Thyroid gland (tissue), 4 donors: ENCODE measurements around the gene CYP2U1. TPM values are rescaled to one million over a fixed set of nuclear protein-coding genes. Genes with fewer than 3 reads are reported as not detected.

Source experiments
- DNase-seq, 2 donors: peaks; one replicate each; pipeline ENCODE4 v3.0.0-alpha.2; 2019
- H3K27ac ChIP-seq, 3 donors: fragments of 200-600 bp; sonication (generic); 1 replicate in 2 of 3; 2 replicates in 1 of 3; pipeline ENCODE4 v1.5.1; 2016 to 2019; ENCODE audit warnings: mild to moderate bottlenecking in 1 of 3, moderate library complexity in 1 of 3
- H3K27me3 ChIP-seq: fragments of 200-600 bp; sonication (generic); one replicate; pipeline ENCODE4 v1.5.1; 2019
- H3K36me3 ChIP-seq, 2 donors: fragments of 200-600 bp; sonication (generic); one replicate each; pipeline ENCODE4 v1.5.1; 2016 to 2019
- H3K4me1 ChIP-seq, 2 donors: fragments of 200-600 bp; sonication (generic); one replicate each; pipeline ENCODE4 v1.5.1; 2017 to 2019
- H3K4me3 ChIP-seq, 3 donors: fragments of 200-600 bp; sonication (generic); replicated peaks in 1 of 3; 1 replicate in 2 of 3; 2 replicates in 1 of 3; pipeline ENCODE4 v1.5.1; 2016; ENCODE audit warnings: mild to moderate bottlenecking in 1 of 3
- H3K9me3 ChIP-seq: fragments of 200-600 bp; sonication (generic); one replicate; pipeline ENCODE4 v1.5.1; 2017
- POLR2A ChIP-seq, 2 donors: fragments of 450-650 bp; IDR thresholded peaks; one replicate each; pipeline ENCODE4 v1.6.1; 2017; ENCODE audit warnings: antibody characterized with exemption in 2 of 2, mild to moderate bottlenecking in 2 of 2, moderate library complexity in 1 of 2
- WGBS, 2 donors: methylation state at CpG; one replicate each; pipeline ENCODE4 v1.1.5; 2017; 5-methylcytosine and 5-hydroxymethylcytosine counted together
- intact Hi-C: fragments of 100-400 bp; cut with DNase I; formaldehyde crosslinking; loops from one replicate; pipeline ENCODE4 v1.15.1; 2023
- total RNA-seq, 4 donors: library from RNA; depleted of rRNA; stranded (reverse); fragments of >200 nt; gene quantifications; one replicate each; pipeline ENCODE4 v1.2.3, GENCODE V29; 2016
- TF ChIP-seq, protein P1 (sequence below), 6 experiments: fragments of 200-600 bp in 3 of 6; fragments of 450-650 bp in 3 of 6; sonication (generic) in 3 of 6; IDR thresholded peaks; one replicate each; pipeline ENCODE4 v1.5.1; 2016 to 2019; ENCODE audit warnings: antibody characterized with exemption in 6 of 6, mild to moderate bottlenecking in 2 of 6, inconsistent platforms in 1 of 6, moderate library complexity in 1 of 6

The CYP2U1 gene
- total RNA-seq, result 10 to 100 TPM in 2 of 4 donors, 1 to 10 TPM in 2; 7.0 to 13.4 (median 8.7) TPM

DNA sequence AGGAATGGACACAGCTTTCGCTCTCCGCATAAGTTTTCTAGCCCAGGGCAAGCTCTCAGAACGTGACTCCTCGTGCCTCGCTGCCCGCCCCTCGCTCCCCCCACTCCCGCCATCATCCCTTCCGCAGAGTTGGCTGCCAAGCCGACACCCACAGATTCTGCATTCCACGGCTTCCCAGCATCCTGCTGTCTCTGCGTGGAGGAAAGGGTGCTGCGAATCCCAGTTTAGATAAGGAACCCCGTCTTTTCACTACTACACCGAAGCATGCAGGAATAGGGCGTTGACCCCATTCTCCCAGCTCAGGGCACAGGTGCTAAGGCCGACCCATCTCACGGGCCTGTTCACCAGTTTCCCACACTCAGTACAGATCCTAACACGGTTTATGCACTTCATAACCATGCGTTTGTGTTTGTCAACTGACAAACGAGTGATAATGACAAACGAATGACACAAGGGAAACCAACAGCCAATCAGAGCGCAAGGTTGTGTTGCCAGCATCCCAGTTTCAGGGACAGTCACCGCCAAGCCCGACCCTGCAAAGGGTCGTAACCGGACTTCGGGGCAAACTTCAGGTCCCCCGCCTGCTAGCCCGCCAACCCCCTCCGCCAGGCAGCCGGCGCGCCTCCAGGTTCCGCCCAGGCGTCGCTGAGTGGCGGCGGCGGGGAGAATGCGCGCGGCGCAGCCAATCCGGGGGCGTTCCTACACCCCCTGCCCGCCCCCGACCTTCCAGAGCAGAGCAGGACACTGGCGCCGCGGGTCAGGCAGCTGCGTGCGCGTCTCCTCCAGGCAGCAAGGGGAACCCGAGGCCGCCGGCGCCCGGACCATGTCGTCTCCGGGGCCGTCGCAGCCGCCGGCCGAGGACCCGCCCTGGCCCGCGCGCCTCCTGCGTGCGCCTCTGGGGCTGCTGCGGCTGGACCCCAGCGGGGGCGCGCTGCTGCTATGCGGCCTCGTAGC, at the start of gene CYP2U1:
CYP2U1 (plus strand) TSS at position 729 of the 954 bp plus-strand sequence; CDS start at position 824, 95 bp downstream.
- Histone ChIP-seq H3K27me3 (no peaks in the 10 kb centered on the region), H3K27ac (peak within 1 kb of the TSS; percentile 4 to 69 (median 60)), H3K4me1 (peaks cover 6 to 7% of the 10 kb centered on the region in 2 donors), H3K4me3 (peak within 1 kb of the TSS; percentile 42 to 79 (median 71)), H3K36me3 (no peaks in the 10 kb centered on the region), H3K9me3 (no peaks in the 10 kb centered on the region)
- peak; percentile 84 to 86 for DNase-seq
- 9% methylated on average over 28 to 31 of the region's 78 CpGs for WGBS, 2 donors
- TF ChIP-seq, protein P1, sequence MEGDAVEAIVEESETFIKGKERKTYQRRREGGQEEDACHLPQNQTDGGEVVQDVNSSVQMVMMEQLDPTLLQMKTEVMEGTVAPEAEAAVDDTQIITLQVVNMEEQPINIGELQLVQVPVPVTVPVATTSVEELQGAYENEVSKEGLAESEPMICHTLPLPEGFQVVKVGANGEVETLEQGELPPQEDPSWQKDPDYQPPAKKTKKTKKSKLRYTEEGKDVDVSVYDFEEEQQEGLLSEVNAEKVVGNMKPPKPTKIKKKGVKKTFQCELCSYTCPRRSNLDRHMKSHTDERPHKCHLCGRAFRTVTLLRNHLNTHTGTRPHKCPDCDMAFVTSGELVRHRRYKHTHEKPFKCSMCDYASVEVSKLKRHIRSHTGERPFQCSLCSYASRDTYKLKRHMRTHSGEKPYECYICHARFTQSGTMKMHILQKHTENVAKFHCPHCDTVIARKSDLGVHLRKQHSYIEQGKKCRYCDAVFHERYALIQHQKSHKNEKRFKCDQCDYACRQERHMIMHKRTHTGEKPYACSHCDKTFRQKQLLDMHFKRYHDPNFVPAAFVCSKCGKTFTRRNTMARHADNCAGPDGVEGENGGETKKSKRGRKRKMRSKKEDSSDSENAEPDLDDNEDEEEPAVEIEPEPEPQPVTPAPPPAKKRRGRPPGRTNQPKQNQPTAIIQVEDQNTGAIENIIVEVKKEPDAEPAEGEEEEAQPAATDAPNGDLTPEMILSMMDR (IDR thresholded peaks at IDR 0.05), result peak in 2 of 6 experiments; percentile 30 to 31
- TF ChIP-seq POLR2A (IDR thresholded peaks at IDR 0.05), result peak in 1 of 2 donors; percentile 75
- intact Hi-C loops, result loop anchor here (10.0 kb wide), 1 partner anchor 54 kb away; the partner anchor contains the start of gene HADH

DNA sequence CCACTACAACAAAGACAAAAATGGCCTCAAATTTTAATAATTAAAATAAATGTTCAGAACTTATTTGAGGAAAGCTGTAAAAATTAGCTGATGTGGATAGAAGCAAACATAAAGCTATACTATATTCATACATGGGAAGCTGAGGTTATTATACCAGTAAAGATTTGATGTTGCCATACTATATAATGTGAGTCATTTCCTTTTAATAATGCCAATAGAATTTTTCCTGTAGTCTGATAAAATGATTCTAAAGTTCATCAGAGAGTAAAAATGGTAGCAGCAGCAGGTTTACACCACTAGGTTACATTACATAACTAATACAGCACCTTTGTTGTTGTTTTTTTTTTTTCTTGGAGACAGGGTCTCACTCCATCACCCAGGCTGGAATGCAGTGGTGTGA, 45.5 kb upstream of the CYP2U1 start:
- DNase-seq, result no peak
- no peaks in the 10 kb centered on the region for H3K27me3 ChIP-seq
- no peak for TF ChIP-seq POLR2A (IDR thresholded peaks at IDR 0.05)
- TF ChIP-seq, protein P1 (IDR thresholded peaks at IDR 0.05), result no peak
- no peaks in the 10 kb centered on the region for H3K9me3 ChIP-seq
- no peak overlapping the region for H3K4me3 ChIP-seq
- H3K36me3 ChIP-seq, result no peaks in the 10 kb centered on the region
- no peaks in the 10 kb centered on the region for H3K4me1 ChIP-seq
- intact Hi-C loops, result no loop called here
- H3K27ac ChIP-seq, result no peak overlapping the region

DNA sequence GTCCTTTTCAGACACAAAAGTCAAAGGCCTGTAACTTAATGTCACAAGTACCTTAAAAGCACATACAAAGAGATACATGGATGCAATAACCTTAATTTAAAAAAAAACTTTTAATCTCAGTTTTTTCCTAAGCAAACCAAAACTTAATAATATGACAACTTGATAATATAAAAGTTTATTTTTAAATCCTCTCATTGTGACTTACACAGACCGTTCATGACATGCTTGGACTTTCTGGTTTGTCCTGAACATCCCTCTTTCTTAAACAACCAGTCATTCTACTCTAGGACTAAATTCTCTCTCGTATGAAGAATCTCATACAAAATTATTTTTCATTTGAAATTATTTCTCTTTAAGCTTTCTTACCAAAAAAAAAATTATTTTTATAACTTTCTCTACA, 43.1 kb upstream of the CYP2U1 start:
- H3K9me3 ChIP-seq, result no peaks in the 10 kb centered on the region
- H3K4me3 ChIP-seq, result no peak overlapping the region
- no peaks in the 10 kb centered on the region for H3K36me3 ChIP-seq
- WGBS, 2 donors, result 64 to 66% methylated on average over 2 of the region's 2 CpGs
- no peak for DNase-seq
- no peak overlapping the region for H3K27ac ChIP-seq
- H3K4me1 ChIP-seq, result peaks cover 0 to 2% of the 10 kb centered on the region in 2 donors
- no peak for TF ChIP-seq POLR2A (IDR thresholded peaks at IDR 0.05)
- TF ChIP-seq, protein P1 (IDR thresholded peaks at IDR 0.05), result no peak
- no peaks in the 10 kb centered on the region for H3K27me3 ChIP-seq
- intact Hi-C loops, result no loop called here

DNA sequence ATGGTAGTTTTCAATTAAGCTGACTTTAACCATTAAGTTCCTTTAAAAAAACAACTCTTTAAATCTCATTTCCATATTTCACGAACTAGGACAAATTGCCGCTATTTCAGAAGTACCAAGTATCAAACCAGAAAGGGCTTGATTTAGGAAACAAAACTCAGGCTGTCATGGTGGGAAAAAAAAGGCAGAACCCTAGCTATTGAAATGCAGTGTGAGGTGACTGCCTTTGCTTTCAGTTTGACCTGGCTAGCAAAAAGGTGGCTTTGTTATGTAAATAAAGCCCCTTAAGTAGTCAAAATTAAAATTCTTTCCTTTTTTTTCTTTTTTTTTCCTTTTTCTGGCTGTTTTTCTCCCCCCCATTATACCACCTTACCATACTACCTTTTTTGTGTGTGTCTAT, 40.6 kb upstream of the CYP2U1 start:
- H3K27me3 ChIP-seq, result no peaks in the 10 kb centered on the region
- TF ChIP-seq POLR2A (IDR thresholded peaks at IDR 0.05), result no peak
- no peak overlapping the region for H3K27ac ChIP-seq
- H3K4me1 ChIP-seq, result peaks cover 22 to 25% of the 10 kb centered on the region in 2 donors
- H3K9me3 ChIP-seq, result no peaks in the 10 kb centered on the region
- intact Hi-C loops, result loop anchor here (10.0 kb wide), 1 partner anchor 66 kb away; the partner anchor contains the start of gene SGMS2
- DNase-seq, result no peak
- no peak overlapping the region for H3K4me3 ChIP-seq
- WGBS, 2 donors, result 96 to 97% methylated on average over 2 of the region's 2 CpGs
- H3K36me3 ChIP-seq, result no peaks in the 10 kb centered on the region

DNA sequence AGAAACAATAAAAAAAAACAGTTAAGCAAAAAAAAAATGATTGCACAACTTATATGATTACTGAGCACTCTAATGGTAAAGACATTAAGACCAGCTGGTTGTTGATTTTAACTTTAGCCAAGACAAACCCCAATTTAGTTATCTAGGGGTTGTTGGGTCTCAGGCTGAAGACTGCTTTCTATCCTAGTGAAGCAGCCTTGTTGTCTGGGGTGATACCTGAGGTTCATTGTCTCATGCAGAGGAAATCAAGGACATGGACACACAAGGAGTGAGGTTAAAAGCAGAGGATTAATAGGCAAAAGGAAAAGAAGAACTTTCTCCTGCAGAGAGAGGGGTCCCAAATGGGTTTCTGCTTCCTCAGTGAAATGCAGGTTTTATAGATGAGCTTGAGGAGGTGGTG, 40.0 kb upstream of the CYP2U1 start:
- intact Hi-C loops, result loop anchor here (10.0 kb wide), 1 partner anchor 66 kb away; the partner anchor contains the start of gene SGMS2
- H3K27ac ChIP-seq, result no peak overlapping the region
- no peak overlapping the region for H3K4me3 ChIP-seq
- H3K27me3 ChIP-seq, result no peaks in the 10 kb centered on the region
- no peak for TF ChIP-seq POLR2A (IDR thresholded peaks at IDR 0.05)
- TF ChIP-seq, protein P1 (IDR thresholded peaks at IDR 0.05), result no peak
- peaks cover 27 to 28% of the 10 kb centered on the region in 2 donors for H3K4me1 ChIP-seq
- no peaks in the 10 kb centered on the region for H3K36me3 ChIP-seq
- H3K9me3 ChIP-seq, result no peaks in the 10 kb centered on the region
- DNase-seq, result no peak
